ENCODE data around the gene RIPPLY2.

DNA sequence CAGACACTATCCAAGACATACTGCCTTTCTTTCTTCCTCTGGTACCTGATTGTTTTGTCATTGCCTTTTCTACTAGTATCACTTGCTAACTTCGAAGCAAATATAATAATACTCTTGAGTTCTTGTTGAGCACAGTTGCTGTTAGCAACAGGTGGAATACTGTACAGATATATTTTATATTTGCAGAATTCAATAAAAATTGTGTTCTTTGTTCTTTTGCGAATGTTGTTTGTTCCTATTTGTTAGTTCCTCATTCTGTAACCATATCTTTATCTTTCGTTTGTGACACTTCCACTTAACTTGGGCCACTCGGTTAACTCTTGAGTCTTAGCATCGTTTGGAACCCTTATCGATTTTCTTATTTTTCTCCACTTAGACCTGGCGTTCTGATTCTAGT is 7.2 kb downstream of the RIPPLY2 start:
- no peak for TF ChIP-seq POLR2A (IDR thresholded peaks at IDR 0.05; ENCODE audit: low read depth, low read length)
- TF ChIP-seq POLR2AphosphoS5 (IDR thresholded peaks at IDR 0.05; ENCODE audit: low read depth, low read length): no peak
- no peak for TF ChIP-seq SPI1 (IDR thresholded peaks at IDR 0.05; ENCODE audit: low read depth, low read length)
- TF ChIP-seq TAF1 (IDR thresholded peaks at IDR 0.05; ENCODE audit: low read depth, low read length): no peak
